Measurements from ENCODE around the gene SUGP1.

- TF ChIP-seq SP1 (IDR thresholded peaks at IDR 0.05) (no peak), SP1 (CRISPR knock-in tag; IDR thresholded peaks at IDR 0.05) (no peak), REST (IDR thresholded peaks at IDR 0.05; ENCODE audit: borderline replicate concordance in 1 of 2, low read depth in 1 of 2, low read length in 2 of 2) (no peak), ZNF513 (CRISPR knock-in tag; conservative IDR thresholded peaks at IDR 0.05) (no peak)
Measured at GRCh38 chr19:19260417-19261214, 59.7 kb downstream of the SUGP1 start.
